Activated CD8-positive, alpha-beta memory T cell treated with anti-CD3 and anti-CD28 coated beads, Interleukin-2, amount 50 U/mL, for 4 hours (primary cell): ENCODE data around the gene APOBEC3C.
"Not testable (repeated sequence)": the region's sequence is repeated elsewhere in the genome, so short reads cannot be mapped to it uniquely, and the experiment has no call there.

ENCODE experiments used
- DNase-seq: peaks from one replicate; pipeline ENCODE4 v3.0.0-alpha.2; 2020

The APOBEC3C gene

GRCh38 chr22:39066442-39067276 is 52.6 kb downstream of the APOBEC3C start:
- DNase-seq, result not testable (repeated sequence)

GRCh38 chr22:39068033-39068785 is 54.2 kb downstream of the APOBEC3C start:
- DNase-seq, result no peak
